ENCODE measurements around the gene GLRA3.

GLRA3 gene

GRCh38 chr4:174855050-174855449, 26.0 kb upstream of the GLRA3 start:
- no peak for TF ChIP-seq POLR2AphosphoS5 (IDR thresholded peaks at IDR 0.05; ENCODE audit: low read depth, low read length)
- TF ChIP-seq TAF1 (IDR thresholded peaks at IDR 0.05; ENCODE audit: borderline replicate concordance, insufficient read depth, low read length), result no peak

- TF ChIP-seq REST (IDR thresholded peaks at IDR 0.05; ENCODE audit: insufficient read depth in 1 of 2, low read depth in 2 of 2, low read length in 2 of 2) (no peak), TAF1 (IDR thresholded peaks at IDR 0.05; ENCODE audit: borderline replicate concordance, insufficient read depth, low read length) (no peak), SIN3A (IDR thresholded peaks at IDR 0.05; ENCODE audit: borderline replicate concordance, insufficient read depth, low read length) (no peak), POLR2AphosphoS5 (IDR thresholded peaks at IDR 0.05; ENCODE audit: low read depth, low read length) (no peak), FOXP2 (optimal IDR thresholded peaks at IDR 0.05; ENCODE audit: borderline replicate concordance, extremely low read depth, extremely low read length, insufficient read depth) (no peak)
Observed at GRCh38 chr4:174853629-174854028, 24.6 kb upstream of the GLRA3 start.

- TF ChIP-seq REST (IDR thresholded peaks at IDR 0.05; ENCODE audit: insufficient read depth in 1 of 2, low read depth in 2 of 2, low read length in 2 of 2) (no peak), FOXP2 (optimal IDR thresholded peaks at IDR 0.05; ENCODE audit: borderline replicate concordance, extremely low read depth, extremely low read length, insufficient read depth) (no peak), SIN3A (IDR thresholded peaks at IDR 0.05; ENCODE audit: borderline replicate concordance, insufficient read depth, low read length) (no peak)
Observed at GRCh38 chr4:174848596-174848995, 19.5 kb upstream of the GLRA3 start.

- TF ChIP-seq REST (IDR thresholded peaks at IDR 0.05; ENCODE audit: insufficient read depth in 1 of 2, low read depth in 2 of 2, low read length in 2 of 2) (no peak), TAF1 (IDR thresholded peaks at IDR 0.05; ENCODE audit: borderline replicate concordance, insufficient read depth, low read length) (no peak), POLR2AphosphoS5 (IDR thresholded peaks at IDR 0.05; ENCODE audit: low read depth, low read length) (no peak), FOXP2 (optimal IDR thresholded peaks at IDR 0.05; ENCODE audit: borderline replicate concordance, extremely low read depth, extremely low read length, insufficient read depth) (no peak), SIN3A (IDR thresholded peaks at IDR 0.05; ENCODE audit: borderline replicate concordance, insufficient read depth, low read length) (no peak)
Observed at GRCh38 chr4:174847801-174848427, 18.9 kb upstream of the GLRA3 start.

GRCh38 chr4:174835536-174835935, 6.5 kb upstream of the GLRA3 start:
- no peak for TF ChIP-seq REST (IDR thresholded peaks at IDR 0.05; ENCODE audit: insufficient read depth in 1 of 2, low read depth in 2 of 2, low read length in 2 of 2)
- no peak for TF ChIP-seq SIN3A (IDR thresholded peaks at IDR 0.05; ENCODE audit: borderline replicate concordance, insufficient read depth, low read length)
- TF ChIP-seq FOXP2 (optimal IDR thresholded peaks at IDR 0.05; ENCODE audit: borderline replicate concordance, extremely low read depth, extremely low read length, insufficient read depth), result no peak
- no peak for TF ChIP-seq POLR2AphosphoS5 (IDR thresholded peaks at IDR 0.05; ENCODE audit: low read depth, low read length)
- no peak for TF ChIP-seq TAF1 (IDR thresholded peaks at IDR 0.05; ENCODE audit: borderline replicate concordance, insufficient read depth, low read length)

All from PFSK-1 (cell line).